Endothelial cell of hepatic sinusoid (primary cell): ENCODE data around the gene WDR26.

Experiments used
- in situ Hi-C: cut with HindIII; loops from 2 replicates; pipeline ENCODE4 v1.10.0; 2017; ENCODE audit warnings: low sequenced_read_pairs

Gene WDR26

GRCh38 chr1:224433701-224434672 lies 610 bp downstream of the WDR26 start:
- in situ Hi-C loops = no loop called here

DNA sequence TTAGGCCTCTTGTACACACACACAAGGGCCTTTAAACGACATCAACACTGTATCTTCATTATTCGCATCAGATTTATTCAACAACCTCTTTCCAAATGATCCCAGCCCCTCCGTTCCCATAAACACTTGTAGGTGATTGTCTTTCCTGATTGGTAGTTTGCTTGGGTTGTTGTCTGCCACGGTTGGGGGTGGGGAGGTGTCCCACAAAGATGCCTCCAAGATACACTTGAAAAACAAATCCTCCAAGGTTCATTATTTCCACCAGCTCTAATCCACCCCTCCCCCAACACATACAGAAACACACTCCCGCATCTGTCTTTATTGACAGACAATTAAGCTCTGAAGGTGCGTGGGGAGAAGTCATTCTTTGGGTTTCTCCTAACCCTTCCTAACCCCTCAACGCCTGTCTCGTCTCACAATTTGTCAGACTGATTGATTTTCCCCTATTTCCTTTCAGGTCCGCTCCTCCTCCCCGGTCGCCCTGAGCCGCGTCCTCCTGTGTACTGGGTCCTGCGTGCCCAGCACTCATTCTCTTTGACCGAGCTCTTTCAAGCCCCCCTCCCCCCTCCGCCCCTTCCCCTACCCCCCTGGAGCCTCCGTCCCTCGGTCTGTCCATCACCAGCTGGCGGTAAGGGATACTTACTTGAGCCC lies 1.4 kb downstream of the WDR26 start:
- in situ Hi-C loops = no loop called here

GRCh38 chr1:224432672-224433040 lies 1.9 kb downstream of the WDR26 start:
- in situ Hi-C loops = no loop called here

DNA sequence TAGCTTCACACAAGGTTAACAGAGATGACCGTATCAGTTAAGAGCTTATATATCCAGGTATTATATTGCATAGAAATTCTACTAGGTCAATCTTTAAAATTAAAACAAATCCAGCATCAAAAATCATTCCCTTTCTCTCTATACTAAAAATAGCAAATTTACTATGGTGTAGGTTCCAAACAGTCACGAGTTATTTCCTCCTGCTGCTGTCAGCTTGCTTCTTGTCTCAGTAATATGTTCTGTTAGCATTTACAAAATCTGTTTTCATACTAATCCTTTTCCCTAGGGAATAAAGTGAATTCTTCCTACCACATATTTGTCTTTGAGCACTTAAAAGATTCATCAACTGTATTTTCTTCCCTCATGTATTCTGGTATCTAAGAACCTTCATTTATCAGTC lies 2.5 kb downstream of the WDR26 start:
- in situ Hi-C loops = no loop called here

DNA sequence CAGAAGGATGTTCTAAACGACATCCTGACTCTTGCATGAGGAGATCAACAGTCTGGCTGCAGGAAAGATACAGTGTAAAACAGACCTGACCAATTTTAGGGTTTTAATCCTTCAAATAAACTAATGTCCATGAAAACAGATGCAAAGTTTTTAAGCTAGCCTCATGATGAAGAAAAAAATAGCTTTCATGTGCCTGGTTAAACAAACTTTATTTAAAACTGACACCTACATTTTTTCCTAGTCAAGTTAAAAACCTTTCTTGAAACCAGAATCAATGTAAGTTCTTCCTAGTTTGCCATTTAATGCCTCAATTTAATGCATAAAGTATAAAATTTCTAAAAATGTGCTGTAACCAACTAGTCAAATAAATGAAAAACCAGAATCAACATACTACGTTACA lies 2.9 kb downstream of the WDR26 start:
- in situ Hi-C loops = no loop called here

- in situ Hi-C loops = no loop called here
Measured at GRCh38 chr1:224430511-224431113, 4.0 kb downstream of the WDR26 start.

- in situ Hi-C loops = loop anchor here (5.0 to 10.0 kb wide), 3 partner anchors 68 to 175 kb away; no protein-coding TSS in a partner anchor
Measured at GRCh38 chr1:224429616-224430326, 4.8 kb downstream of the WDR26 start.

- in situ Hi-C loops = loop anchor here (5.0 to 10.0 kb wide), 3 partner anchors 69 to 176 kb away; no protein-coding TSS in a partner anchor
Measured at GRCh38 chr1:224428713-224429112, 5.9 kb downstream of the WDR26 start.

- in situ Hi-C loops = loop anchor here (5.0 to 10.0 kb wide), 3 partner anchors 70 to 177 kb away; no protein-coding TSS in a partner anchor
Measured at GRCh38 chr1:224427346-224427745, 7.3 kb downstream of the WDR26 start.

GRCh38 chr1:224426869-224427268 lies 7.7 kb downstream of the WDR26 start:
- in situ Hi-C loops = loop anchor here (5.0 to 10.0 kb wide), 3 partner anchors 70 to 178 kb away; no protein-coding TSS in a partner anchor

- in situ Hi-C loops = loop anchor here (5.0 to 10.0 kb wide), 3 partner anchors 72 to 179 kb away; no protein-coding TSS in a partner anchor
Measured at GRCh38 chr1:224425279-224425884, 9.2 kb downstream of the WDR26 start.

GRCh38 chr1:224420106-224420505 lies 14.5 kb downstream of the WDR26 start:
- in situ Hi-C loops = loop anchor here (10.0 kb wide), 1 partner anchor 185 kb away; no protein-coding TSS in a partner anchor

GRCh38 chr1:224411766-224412165 lies 22.8 kb downstream of the WDR26 start:
- in situ Hi-C loops = no loop called here

- in situ Hi-C loops = no loop called here
Measured at GRCh38 chr1:224408294-224408590, 26.4 kb downstream of the WDR26 start.

GRCh38 chr1:224407571-224408293 lies 26.9 kb downstream of the WDR26 start:
- in situ Hi-C loops = no loop called here

DNA sequence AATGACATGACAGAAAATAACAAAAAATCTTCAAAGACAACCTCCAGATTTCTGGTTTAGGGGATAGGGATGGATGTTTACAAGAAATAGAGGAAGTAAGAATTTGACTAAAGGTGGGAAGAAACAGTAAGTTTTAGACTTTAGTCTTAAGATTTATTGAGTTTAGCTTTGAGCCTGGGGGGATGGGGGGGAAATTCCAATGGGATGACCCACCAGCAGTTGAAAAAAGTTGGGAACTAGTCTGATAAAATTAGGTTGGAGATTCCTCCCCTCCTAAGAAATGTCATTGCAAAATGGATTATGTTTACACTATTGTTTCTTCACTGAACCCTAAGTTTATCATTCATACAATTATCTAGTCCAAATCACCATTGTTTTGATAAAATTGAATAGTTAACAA lies 28.4 kb downstream of the WDR26 start:
- in situ Hi-C loops = no loop called here

GRCh38 chr1:224405604-224405970 lies 29.0 kb downstream of the WDR26 start:
- in situ Hi-C loops = no loop called here

DNA sequence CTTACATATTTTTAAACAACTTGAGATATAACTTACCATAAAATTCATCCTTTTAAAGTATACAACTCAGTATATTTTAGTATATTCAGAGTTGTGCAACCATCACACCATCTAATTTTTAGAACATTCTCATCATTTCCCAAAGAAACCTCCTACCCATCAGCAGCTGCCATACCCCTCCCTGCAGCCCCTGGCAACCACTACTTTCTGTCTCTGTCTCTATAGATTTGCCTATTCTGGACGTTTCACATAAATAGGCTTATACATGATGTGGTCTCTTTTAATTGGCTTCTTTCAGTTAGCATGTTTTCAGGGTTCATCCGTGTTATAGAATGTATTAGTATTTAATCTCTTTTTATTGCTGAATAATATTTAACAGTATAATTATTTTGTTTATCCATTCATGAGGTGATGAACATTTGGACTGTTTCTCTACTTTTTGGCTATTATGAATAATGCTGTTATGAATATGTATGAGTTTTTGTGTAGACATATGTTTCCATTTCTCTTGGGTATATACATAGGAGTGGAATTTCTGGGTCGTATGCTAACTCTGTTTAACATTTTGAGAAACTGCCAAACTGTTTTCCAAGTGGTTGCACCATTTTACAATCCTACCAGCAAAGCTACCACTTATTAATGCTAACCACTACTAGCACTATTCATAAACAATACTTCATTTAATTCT lies 29.5 kb downstream of the WDR26 start:
- in situ Hi-C loops = no loop called here

DNA sequence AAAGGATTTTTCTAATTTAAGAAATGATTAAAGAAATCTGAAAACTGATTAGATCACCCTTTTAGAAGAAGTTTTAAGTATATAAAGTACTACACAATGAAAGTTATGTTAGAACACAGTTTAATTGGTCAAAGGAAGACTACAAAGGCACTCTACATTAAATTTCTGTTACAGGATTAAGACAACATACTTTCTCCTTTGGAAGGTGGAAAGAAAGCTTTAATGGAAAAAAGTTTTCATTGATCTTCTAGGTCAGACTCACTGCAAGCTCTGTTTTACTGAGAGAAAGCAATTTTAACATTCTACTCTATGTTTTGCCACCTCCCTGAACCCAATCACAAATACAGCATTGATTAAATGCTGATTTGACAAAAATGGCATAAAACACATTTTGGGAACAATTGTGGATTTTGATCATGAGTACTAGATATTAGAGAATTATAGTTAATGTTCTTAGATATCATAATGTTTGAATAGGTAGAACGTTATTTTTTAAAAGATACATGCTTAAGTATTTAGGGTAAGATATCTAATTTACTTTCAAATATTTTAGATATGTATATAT lies 32.0 kb downstream of the WDR26 start:
- in situ Hi-C loops = no loop called here
